GM18951 (cell line): ENCODE measurements around the gene PRR5.

ENCODE experiments used
- POLR2A ChIP-seq: IDR thresholded peaks from 4 replicates; pipeline ENCODE4 v1.6.1; 2011; ENCODE audit warnings: mild to moderate bottlenecking; ENCODE audit not compliant: insufficient read length, insufficient read depth; ENCODE audit errors: extremely low read depth
- in situ Hi-C: fragments of 300-500 bp; cut with MboI; formaldehyde crosslinking; loops from one replicate; pipeline ENCODE4 v1.12.0; 2022; ENCODE audit warnings: low sequenced_read_pairs, mixed read lengths, inconsistent platforms; ENCODE audit not compliant: unreplicated experiment

The PRR5 gene

GRCh38 chr22:44783091-44783490 lies 81.1 kb downstream of the PRR5 start:
- in situ Hi-C loops: no loop called here
- TF ChIP-seq POLR2A: no peak

GRCh38 chr22:44783581-44783980 lies 81.6 kb downstream of the PRR5 start:
- in situ Hi-C loops: no loop called here
- TF ChIP-seq POLR2A: no peak

- in situ Hi-C loops: no loop called here
- TF ChIP-seq POLR2A: no peak
These were observed 84.1 kb downstream of the PRR5 start for GRCh38 chr22:44786136-44786535.

GRCh38 chr22:44786610-44787009 lies 84.6 kb downstream of the PRR5 start:
- no peak for TF ChIP-seq POLR2A
- in situ Hi-C loops: no loop called here
